Thyroid gland (tissue), 4 donors: Measurements from ENCODE around the gene KCNJ3. TPM values are rescaled to one million over a fixed set of nuclear protein-coding genes. Genes with fewer than 3 reads are reported as not detected.
A peak's percentile ranks its signal among the peaks of the same experiment; 100 is the strongest.

Experiments
- DNase-seq, 2 donors: peaks; one replicate each; pipeline ENCODE4 v3.0.0-alpha.2; 2019
- H3K27ac ChIP-seq, 3 donors: fragments of 200-600 bp; sonication (generic); 1 replicate in 2 of 3; 2 replicates in 1 of 3; pipeline ENCODE4 v1.5.1; 2016 to 2019; ENCODE audit warnings: mild to moderate bottlenecking in 1 of 3, moderate library complexity in 1 of 3
- H3K27me3 ChIP-seq: fragments of 200-600 bp; sonication (generic); one replicate; pipeline ENCODE4 v1.5.1; 2019
- H3K36me3 ChIP-seq, 2 donors: fragments of 200-600 bp; sonication (generic); one replicate each; pipeline ENCODE4 v1.5.1; 2016 to 2019
- H3K4me1 ChIP-seq, 2 donors: fragments of 200-600 bp; sonication (generic); one replicate each; pipeline ENCODE4 v1.5.1; 2017 to 2019
- H3K4me3 ChIP-seq, 3 donors: fragments of 200-600 bp; sonication (generic); replicated peaks in 1 of 3; 1 replicate in 2 of 3; 2 replicates in 1 of 3; pipeline ENCODE4 v1.5.1; 2016; ENCODE audit warnings: mild to moderate bottlenecking in 1 of 3
- H3K9me3 ChIP-seq: fragments of 200-600 bp; sonication (generic); one replicate; pipeline ENCODE4 v1.5.1; 2017
- CTCF ChIP-seq, 6 experiments: fragments of 200-600 bp in 3 of 6; fragments of 450-650 bp in 3 of 6; sonication (generic) in 3 of 6; IDR thresholded peaks; one replicate each; pipeline ENCODE4 v1.5.1; 2016 to 2019; ENCODE audit warnings: antibody characterized with exemption in 6 of 6, mild to moderate bottlenecking in 2 of 6, inconsistent platforms in 1 of 6, moderate library complexity in 1 of 6
- POLR2A ChIP-seq, 2 donors: fragments of 450-650 bp; IDR thresholded peaks; one replicate each; pipeline ENCODE4 v1.6.1; 2017; ENCODE audit warnings: antibody characterized with exemption in 2 of 2, mild to moderate bottlenecking in 2 of 2, moderate library complexity in 1 of 2
- WGBS, 2 donors: methylation state at CpG; one replicate each; pipeline ENCODE4 v1.1.5; 2017; 5-methylcytosine and 5-hydroxymethylcytosine counted together
- intact Hi-C: fragments of 100-400 bp; cut with DNase I; formaldehyde crosslinking; loops from one replicate; pipeline ENCODE4 v1.15.1; 2023
- total RNA-seq, 4 donors: library from RNA; depleted of rRNA; stranded (reverse); fragments of >200 nt; gene quantifications; one replicate each; pipeline ENCODE4 v1.2.3, GENCODE V29; 2016

Gene KCNJ3
- total RNA-seq: not detected

- H3K36me3 ChIP-seq: no peaks in the 10 kb centered on the region
- peak within 1 kb of the TSS in 1 of 3 donors; percentile 19 for H3K4me3 ChIP-seq
- H3K27me3 ChIP-seq: peaks cover 20% of the 10 kb centered on the region
- intact Hi-C loops: no loop called here
- H3K27ac ChIP-seq: no peak within 1 kb of the TSS
- DNase-seq: no peak
- peaks cover 0 to 22% of the 10 kb centered on the region in 2 donors for H3K4me1 ChIP-seq
- no peaks in the 10 kb centered on the region for H3K9me3 ChIP-seq
- WGBS, 2 donors: 1 to 3% methylated on average over 12 to 15 of the region's 16 CpGs
- no peak for TF ChIP-seq POLR2A (IDR thresholded peaks at IDR 0.05)
- TF ChIP-seq CTCF (IDR thresholded peaks at IDR 0.05): no peak
Observed at GRCh38 chr2:154698296-154698720, at the start of gene KCNJ3. Gene KCNJ3 (plus strand): TSS chr2:154698695. CDS start chr2:154698776, 81 bp downstream.

- no peak overlapping the region for H3K27ac ChIP-seq
- TF ChIP-seq POLR2A (IDR thresholded peaks at IDR 0.05): no peak
- TF ChIP-seq CTCF (IDR thresholded peaks at IDR 0.05): no peak
- H3K27me3 ChIP-seq: no peaks in the 10 kb centered on the region
- H3K4me3 ChIP-seq: no peak overlapping the region
- no peaks in the 10 kb centered on the region for H3K9me3 ChIP-seq
- no peaks in the 10 kb centered on the region for H3K36me3 ChIP-seq
- DNase-seq: no peak
- intact Hi-C loops: no loop called here
- no peaks in the 10 kb centered on the region for H3K4me1 ChIP-seq
Observed at GRCh38 chr2:154655499-154655898, 43.0 kb upstream of the KCNJ3 start.

GRCh38 chr2:154658854-154659253 is 39.6 kb upstream of the KCNJ3 start:
- Histone ChIP-seq H3K4me3 (no peak overlapping the region), H3K36me3 (no peaks in the 10 kb centered on the region), H3K4me1 (peaks cover 0 to 6% of the 10 kb centered on the region in 2 donors), H3K9me3 (no peaks in the 10 kb centered on the region), H3K27ac (no peak overlapping the region), H3K27me3 (no peaks in the 10 kb centered on the region)
- WGBS, 2 donors: 96% methylated on average over 1 of the region's 1 CpG
- intact Hi-C loops: no loop called here
- TF ChIP-seq CTCF (IDR thresholded peaks at IDR 0.05) (no peak), POLR2A (IDR thresholded peaks at IDR 0.05) (no peak)
- DNase-seq: no peak

- Histone ChIP-seq H3K9me3 (no peaks in the 10 kb centered on the region), H3K4me1 (peaks cover 0 to 6% of the 10 kb centered on the region in 2 donors), H3K27ac (no peak overlapping the region), H3K27me3 (no peaks in the 10 kb centered on the region), H3K4me3 (no peak overlapping the region), H3K36me3 (no peaks in the 10 kb centered on the region)
- no peak for DNase-seq
- TF ChIP-seq POLR2A (IDR thresholded peaks at IDR 0.05) (no peak), CTCF (IDR thresholded peaks at IDR 0.05) (no peak)
- intact Hi-C loops: no loop called here
Observed at GRCh38 chr2:154664248-154664647, 34.2 kb upstream of the KCNJ3 start.

GRCh38 chr2:154670083-154670482 is 28.4 kb upstream of the KCNJ3 start:
- Histone ChIP-seq H3K9me3 (no peaks in the 10 kb centered on the region), H3K27ac (no peak overlapping the region), H3K4me1 (no peaks in the 10 kb centered on the region), H3K36me3 (no peaks in the 10 kb centered on the region), H3K27me3 (no peaks in the 10 kb centered on the region), H3K4me3 (no peak overlapping the region)
- TF ChIP-seq POLR2A (IDR thresholded peaks at IDR 0.05): no peak
- no peak for TF ChIP-seq CTCF (IDR thresholded peaks at IDR 0.05)
- no peak for DNase-seq
- WGBS, 2 donors: 83 to 90% methylated on average over 1 of the region's 1 CpG
- intact Hi-C loops: no loop called here
